Measurements from ENCODE around the gene SF3B6.
"Not testable (repeated sequence)": the region's sequence is repeated elsewhere in the genome, so short reads cannot be mapped to it uniquely, and the experiment has no call there.

The SF3B6 gene

GRCh38 chr2:24093270-24093669, 17.1 kb upstream of the SF3B6 start:
- DNase-seq (ENCODE audit: low read depth), result not testable (repeated sequence)

- DNase-seq (ENCODE audit: low read depth), result no peak
Measured at GRCh38 chr2:24088821-24089359, 12.8 kb upstream of the SF3B6 start.

GRCh38 chr2:24087032-24087431, 10.9 kb upstream of the SF3B6 start:
- no peak for DNase-seq (ENCODE audit: low read depth)

GRCh38 chr2:24086241-24086640, 10.1 kb upstream of the SF3B6 start:
- no peak for DNase-seq (ENCODE audit: low read depth)

GRCh38 chr2:24085200-24085489, 9.0 kb upstream of the SF3B6 start:
- no peak for DNase-seq (ENCODE audit: low read depth)

- peak; percentile 66 for DNase-seq (ENCODE audit: low read depth)
Measured at GRCh38 chr2:24084386-24085199, 8.5 kb upstream of the SF3B6 start, which contains the start of gene TP53I3. TSS of gene TP53I3 (minus strand) at chr2:24084834. CDS start at chr2:24084326, 508 bp downstream.

- peak; percentile 5 for DNase-seq (ENCODE audit: low read depth)
Measured at GRCh38 chr2:24083567-24084385, 7.7 kb upstream of the SF3B6 start.

- no peak for DNase-seq (ENCODE audit: low read depth)
Measured at GRCh38 chr2:24082787-24083566, 6.9 kb upstream of the SF3B6 start.

GRCh38 chr2:24080701-24081100, 4.6 kb upstream of the SF3B6 start:
- no peak for DNase-seq (ENCODE audit: low read depth)

GRCh38 chr2:24077879-24078278, 1.8 kb upstream of the SF3B6 start:
- no peak for DNase-seq (ENCODE audit: low read depth)

- no peak for DNase-seq (ENCODE audit: low read depth)
Measured at GRCh38 chr2:24077535-24077877, 1.4 kb upstream of the SF3B6 start.

- DNase-seq (ENCODE audit: low read depth), result no peak
Measured at GRCh38 chr2:24076849-24077534, 866 bp upstream of the SF3B6 start.

GRCh38 chr2:24075259-24075658, 867 bp downstream of the SF3B6 start:
- no peak for DNase-seq (ENCODE audit: low read depth)

GRCh38 chr2:24073816-24074215, 2.3 kb downstream of the SF3B6 start:
- no peak for DNase-seq (ENCODE audit: low read depth)

GRCh38 chr2:24072259-24072658, 3.9 kb downstream of the SF3B6 start:
- no peak for DNase-seq (ENCODE audit: low read depth)

GRCh38 chr2:24065341-24065740, 10.8 kb downstream of the SF3B6 start:
- DNase-seq (ENCODE audit: low read depth), result no peak

GRCh38 chr2:24058564-24059271, 17.4 kb downstream of the SF3B6 start:
- DNase-seq (ENCODE audit: low read depth), result no peak

- DNase-seq (ENCODE audit: low read depth), result no peak
Measured at GRCh38 chr2:24055750-24056149, 20.4 kb downstream of the SF3B6 start.

GRCh38 chr2:24054366-24055010, 21.6 kb downstream of the SF3B6 start:
- no peak for DNase-seq (ENCODE audit: low read depth)

GRCh38 chr2:24052951-24053350, 23.2 kb downstream of the SF3B6 start:
- no peak for DNase-seq (ENCODE audit: low read depth)

- DNase-seq (ENCODE audit: low read depth), result no peak
Measured at GRCh38 chr2:24051833-24052232, 24.3 kb downstream of the SF3B6 start.

Data from T follicular helper cell (primary cell).